ENCODE measurements around the gene GPX5. TPM values are rescaled to one million over a fixed set of nuclear protein-coding genes. Genes with fewer than 3 reads are reported as not detected.

The GPX5 gene
- total and polyA plus RNA-seq, 10 of the 15 experiments (the other 5 are each of a cell fraction or from before 2014, with no cell fraction given), result not detected

DNA sequence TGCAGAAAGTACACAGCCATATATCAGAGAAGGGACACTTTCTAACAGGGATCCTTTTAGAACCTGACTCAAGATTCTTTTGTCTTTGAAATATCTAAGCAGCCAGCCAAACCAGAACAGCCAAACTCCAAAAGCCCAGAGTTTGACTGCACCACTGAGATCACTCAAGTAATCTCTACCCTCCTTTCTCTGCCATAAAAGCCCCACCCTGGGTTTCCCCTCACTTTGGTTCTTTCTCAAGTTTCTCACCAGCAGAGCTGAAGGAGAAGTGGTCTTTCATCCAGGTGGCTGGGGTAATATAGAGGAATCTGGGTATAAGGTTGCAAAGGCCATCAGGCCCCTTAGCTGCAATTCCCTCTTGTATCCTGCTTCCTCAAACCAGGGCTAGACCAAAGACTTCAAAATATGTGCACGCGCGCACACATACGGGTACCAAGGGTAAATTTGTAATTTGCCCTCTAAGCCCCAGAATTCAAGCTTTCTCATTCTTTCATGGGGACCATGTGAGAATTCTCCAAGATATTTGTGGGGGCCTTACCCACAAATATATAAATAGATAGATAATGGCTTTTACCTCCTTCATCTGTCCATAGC, 42.9 kb downstream of the GPX5 start:
- FAIRE-seq (no peak), ATAC-seq (peak; percentile 72), DNase-seq (ENCODE audit: low read depth, low spot score) (no peak)
- Histone ChIP-seq H3K9ac (ENCODE audit: control insufficient read depth, insufficient read depth, low read length) (no peak overlapping the region), H3K36me3 (ENCODE audit: control insufficient read depth in 2 of 2, insufficient read depth in 2 of 2, low read length in 1 of 2) (no peaks in the 10 kb centered on the region), H3K79me2 (ENCODE audit: control insufficient read depth, insufficient read depth, low read length) (no peaks in the 10 kb centered on the region), H3K27ac (ENCODE audit: control insufficient read depth, insufficient read depth) (no peak overlapping the region), H3K4me1 (ENCODE audit: control insufficient read depth, insufficient read depth, low read length) (no peaks in the 10 kb centered on the region), H3K27me3 (replicated peaks in 1 of 2; ENCODE audit: control insufficient read depth in 2 of 2, insufficient read depth in 2 of 2, low read length in 1 of 2) (no peaks in the 10 kb centered on the region), H4K20me1 (ENCODE audit: control insufficient read depth, insufficient read depth) (no peaks in the 10 kb centered on the region), H2AFZ (ENCODE audit: control insufficient read depth, low read depth, low read length) (no peak overlapping the region), H3K9me3 (replicated peaks; ENCODE audit: control insufficient read depth, insufficient read depth, low read length) (peaks cover 3% of the 10 kb centered on the region; the same call in 2 of the 3 replicates), H3K4me3 (no peak overlapping the region), H3K4me2 (ENCODE audit: control insufficient read depth, insufficient read depth) (no peak overlapping the region)
- ChIA-PET POLR2A (interaction anchor here (0.5 kb wide), 1 partner anchor 377 kb away, joined by 3 read pairs; no protein-coding TSS in a partner anchor), RAD21 (ENCODE audit: unreplicated experiment) (interaction anchor here (1.2 kb wide), 1 partner anchor 26 kb away, joined by 4 read pairs; no protein-coding TSS in a partner anchor), SMC1A (ENCODE audit: uncharacterized antibody, unreplicated experiment) (no interaction called here), CTCF (no interaction called here)
- intact Hi-C loops (cut with micrococcal nuclease; ENCODE audit: unreplicated experiment) (no loop called here), in situ Hi-C loops (cut with MboI) (no loop called here)
- BruUV-seq (replicated peaks), result no TSS peak
- TF ChIP-seq SPI1 (IDR thresholded peaks at IDR 0.05; ENCODE audit: borderline replicate concordance, insufficient read depth, low read depth, low read length) (peak; percentile 49; the same call in 1 of the 2 replicates), POLR2AphosphoS2 (IDR thresholded peaks at IDR 0.05; ENCODE audit: low read depth, low read length) (no peak)
- TF ChIP-seq, protein P1, sequence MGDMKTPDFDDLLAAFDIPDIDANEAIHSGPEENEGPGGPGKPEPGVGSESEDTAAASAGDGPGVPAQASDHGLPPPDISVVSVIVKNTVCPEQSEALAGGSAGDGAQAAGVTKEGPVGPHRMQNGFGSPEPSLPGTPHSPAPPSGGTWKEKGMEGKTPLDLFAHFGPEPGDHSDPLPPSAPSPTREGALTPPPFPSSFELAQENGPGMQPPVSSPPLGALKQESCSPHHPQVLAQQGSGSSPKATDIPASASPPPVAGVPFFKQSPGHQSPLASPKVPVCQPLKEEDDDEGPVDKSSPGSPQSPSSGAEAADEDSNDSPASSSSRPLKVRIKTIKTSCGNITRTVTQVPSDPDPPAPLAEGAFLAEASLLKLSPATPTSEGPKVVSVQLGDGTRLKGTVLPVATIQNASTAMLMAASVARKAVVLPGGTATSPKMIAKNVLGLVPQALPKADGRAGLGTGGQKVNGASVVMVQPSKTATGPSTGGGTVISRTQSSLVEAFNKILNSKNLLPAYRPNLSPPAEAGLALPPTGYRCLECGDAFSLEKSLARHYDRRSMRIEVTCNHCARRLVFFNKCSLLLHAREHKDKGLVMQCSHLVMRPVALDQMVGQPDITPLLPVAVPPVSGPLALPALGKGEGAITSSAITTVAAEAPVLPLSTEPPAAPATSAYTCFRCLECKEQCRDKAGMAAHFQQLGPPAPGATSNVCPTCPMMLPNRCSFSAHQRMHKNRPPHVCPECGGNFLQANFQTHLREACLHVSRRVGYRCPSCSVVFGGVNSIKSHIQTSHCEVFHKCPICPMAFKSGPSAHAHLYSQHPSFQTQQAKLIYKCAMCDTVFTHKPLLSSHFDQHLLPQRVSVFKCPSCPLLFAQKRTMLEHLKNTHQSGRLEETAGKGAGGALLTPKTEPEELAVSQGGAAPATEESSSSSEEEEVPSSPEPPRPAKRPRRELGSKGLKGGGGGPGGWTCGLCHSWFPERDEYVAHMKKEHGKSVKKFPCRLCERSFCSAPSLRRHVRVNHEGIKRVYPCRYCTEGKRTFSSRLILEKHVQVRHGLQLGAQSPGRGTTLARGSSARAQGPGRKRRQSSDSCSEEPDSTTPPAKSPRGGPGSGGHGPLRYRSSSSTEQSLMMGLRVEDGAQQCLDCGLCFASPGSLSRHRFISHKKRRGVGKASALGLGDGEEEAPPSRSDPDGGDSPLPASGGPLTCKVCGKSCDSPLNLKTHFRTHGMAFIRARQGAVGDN (IDR thresholded peaks at IDR 0.05), result no peak
- 100% methylated on average over 4 of the region's 4 CpGs for WGBS (ENCODE audit: insufficient coverage, insufficient replicate concordance, low lambda C conversion rate, missing lambda C conversion rate)
